Measurements from ENCODE around the gene IYD.

DNA sequence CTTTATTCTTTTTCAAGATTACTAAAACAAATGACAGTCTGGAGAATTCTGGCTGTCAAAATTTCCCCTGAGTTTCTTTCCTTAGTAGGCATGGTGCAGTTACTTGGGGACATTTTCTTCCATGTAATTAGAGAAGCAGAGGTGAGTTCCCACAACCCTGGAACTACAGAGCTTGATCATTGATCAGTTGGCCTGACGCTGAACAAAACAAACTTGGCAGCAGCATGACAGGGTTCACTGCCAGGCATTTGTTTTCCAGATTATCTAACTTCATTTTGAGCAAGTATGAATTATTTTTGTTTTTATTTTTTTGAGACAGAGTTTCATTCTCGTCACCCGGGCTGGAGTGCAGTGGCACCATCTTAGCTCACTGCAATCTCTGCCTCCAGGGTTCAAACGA lies 22.6 kb downstream of the IYD start:
- TF ChIP-seq, protein P1, sequence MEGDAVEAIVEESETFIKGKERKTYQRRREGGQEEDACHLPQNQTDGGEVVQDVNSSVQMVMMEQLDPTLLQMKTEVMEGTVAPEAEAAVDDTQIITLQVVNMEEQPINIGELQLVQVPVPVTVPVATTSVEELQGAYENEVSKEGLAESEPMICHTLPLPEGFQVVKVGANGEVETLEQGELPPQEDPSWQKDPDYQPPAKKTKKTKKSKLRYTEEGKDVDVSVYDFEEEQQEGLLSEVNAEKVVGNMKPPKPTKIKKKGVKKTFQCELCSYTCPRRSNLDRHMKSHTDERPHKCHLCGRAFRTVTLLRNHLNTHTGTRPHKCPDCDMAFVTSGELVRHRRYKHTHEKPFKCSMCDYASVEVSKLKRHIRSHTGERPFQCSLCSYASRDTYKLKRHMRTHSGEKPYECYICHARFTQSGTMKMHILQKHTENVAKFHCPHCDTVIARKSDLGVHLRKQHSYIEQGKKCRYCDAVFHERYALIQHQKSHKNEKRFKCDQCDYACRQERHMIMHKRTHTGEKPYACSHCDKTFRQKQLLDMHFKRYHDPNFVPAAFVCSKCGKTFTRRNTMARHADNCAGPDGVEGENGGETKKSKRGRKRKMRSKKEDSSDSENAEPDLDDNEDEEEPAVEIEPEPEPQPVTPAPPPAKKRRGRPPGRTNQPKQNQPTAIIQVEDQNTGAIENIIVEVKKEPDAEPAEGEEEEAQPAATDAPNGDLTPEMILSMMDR (IDR thresholded peaks at IDR 0.05 in 2 of 3, conservative IDR thresholded peaks at IDR 0.05 in 1 of 3; ENCODE audit: control insufficient read depth in 2 of 3, extremely low read depth in 1 of 3, insufficient read depth in 1 of 3, low read depth in 3 of 3, low read length in 3 of 3), result no peak
- TF ChIP-seq POLR2A (IDR thresholded peaks at IDR 0.05; ENCODE audit: low read depth, low read length) (no peak), SIN3A (IDR thresholded peaks at IDR 0.05; ENCODE audit: low read depth, low read length) (no peak), SREBF1 (IDR thresholded peaks at IDR 0.05; ENCODE audit: low read length) (no peak), HDGF (IDR thresholded peaks at IDR 0.05) (no peak), EP300 (IDR thresholded peaks at IDR 0.05; ENCODE audit: borderline replicate concordance in 1 of 2, control insufficient read depth in 1 of 2, low read depth in 2 of 2, low read length in 2 of 2) (no peak), EZH2 (IDR thresholded peaks at IDR 0.05; ENCODE audit: borderline replicate concordance, control insufficient read depth, low read depth, low read length) (no peak), MXI1 (IDR thresholded peaks at IDR 0.05; ENCODE audit: low read depth, low read length) (no peak), ZNF24 (IDR thresholded peaks at IDR 0.05) (no peak)
- TF ChIP-seq, protein P2, sequence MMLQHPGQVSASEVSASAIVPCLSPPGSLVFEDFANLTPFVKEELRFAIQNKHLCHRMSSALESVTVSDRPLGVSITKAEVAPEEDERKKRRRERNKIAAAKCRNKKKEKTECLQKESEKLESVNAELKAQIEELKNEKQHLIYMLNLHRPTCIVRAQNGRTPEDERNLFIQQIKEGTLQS (IDR thresholded peaks at IDR 0.05; ENCODE audit: borderline replicate concordance, extremely low read depth, low read depth, low read length), result no peak
